Testis (tissue), 3 donors: Measurements from ENCODE around the gene ASB13. TPM values are rescaled to one million over a fixed set of nuclear protein-coding genes. Genes with fewer than 3 reads are reported as not detected.

ENCODE experiments used
- DNase-seq: peaks from one replicate; pipeline ENCODE4 v3.0.0-alpha.2; 2019
- H3K27ac ChIP-seq, 2 donors: fragments of 200-600 bp; sonication (generic); one replicate each; pipeline ENCODE4 v1.5.1; 2019
- H3K27me3 ChIP-seq: fragments of 200-600 bp; sonication (generic); one replicate; pipeline ENCODE4 v1.5.1; 2019
- H3K36me3 ChIP-seq: fragments of 200-600 bp; sonication (generic); one replicate; pipeline ENCODE4 v1.5.1; 2017; ENCODE audit warnings: low read depth; ENCODE audit errors: missing control alignments
- H3K4me1 ChIP-seq: fragments of 200-600 bp; sonication (generic); one replicate; pipeline ENCODE4 v1.5.1; 2019
- H3K4me3 ChIP-seq, 2 donors: fragments of 200-600 bp; sonication (generic); one replicate each; pipeline ENCODE4 v1.5.1; 2017 to 2019
- H3K9me3 ChIP-seq: fragments of 200-600 bp; sonication (generic); one replicate; pipeline ENCODE4 v1.5.1; 2017
- CTCF ChIP-seq, 3 experiments: fragments of 450-650 bp in 2 of 3; fragments of 200-600 bp in 1 of 3; sonication (generic) in 1 of 3; IDR thresholded peaks; one replicate each; pipeline ENCODE4 v1.5.1; 2016 to 2019; ENCODE audit warnings: antibody characterized with exemption in 3 of 3, mild to moderate bottlenecking in 2 of 3, moderate library complexity in 1 of 3
- POLR2A ChIP-seq: fragments of 450-650 bp; IDR thresholded peaks from one replicate; pipeline ENCODE4 v1.6.1; 2017; ENCODE audit warnings: antibody characterized with exemption, mild to moderate bottlenecking, moderate library complexity
- WGBS, 2 donors: methylation state at CpG; one replicate each; pipeline ENCODE4 v1.1.5; 2018; 5-methylcytosine and 5-hydroxymethylcytosine counted together
- intact Hi-C: fragments of 100-400 bp; cut with DNase I; formaldehyde crosslinking; loops from one replicate; pipeline ENCODE4 v1.15.1; 2023; ENCODE audit warnings: low total_unique reads
- polyA plus RNA-seq: library from polyadenylated mRNA; stranded (reverse); fragments of 350-450 nt; fragmentation: Illumina TruSeq; extraction: RNeasy Lipid Tissue Mini Kit (QIAGEN cat#74804); gene quantifications from one replicate; pipeline ENCODE4 v1.2.3, GENCODE V29; 2014; ENCODE audit warnings: low read depth, low replicate concordance; ENCODE audit not compliant: insufficient read depth
- total RNA-seq, 2 donors: library from RNA; depleted of rRNA; stranded (reverse); fragments of >200 nt; gene quantifications; one replicate each; pipeline ENCODE4 v1.2.3, GENCODE V29; 2016

The ASB13 gene
- total and polyA plus RNA-seq, 3 donors from 2014 or later, result 9.4 to 14.1 (median 12.3) TPM

- Histone ChIP-seq H3K27ac (no peak overlapping the region), H3K36me3 (no peaks in the 10 kb centered on the region), H3K27me3 (no peaks in the 10 kb centered on the region), H3K4me3 (no peak overlapping the region), H3K9me3 (no peaks in the 10 kb centered on the region), H3K4me1 (no peaks in the 10 kb centered on the region)
- no peak for DNase-seq
- intact Hi-C loops, result no loop called here
- no peak for TF ChIP-seq CTCF (IDR thresholded peaks at IDR 0.05)
- no peak for TF ChIP-seq POLR2A
- WGBS, 2 donors, result 80 to 89% methylated on average over 6 to 8 of the region's 8 CpGs
Observed at GRCh38 chr10:5592070-5592469, 74.3 kb downstream of the ASB13 start.

- no peak overlapping the region for H3K27ac ChIP-seq
- no peaks in the 10 kb centered on the region for H3K27me3 ChIP-seq
- intact Hi-C loops, result no loop called here
- no peaks in the 10 kb centered on the region for H3K9me3 ChIP-seq
- WGBS, 2 donors, result 85 to 88% methylated on average over 9 to 13 of the region's 14 CpGs
- DNase-seq, result no peak
- H3K4me1 ChIP-seq, result no peaks in the 10 kb centered on the region
- TF ChIP-seq POLR2A, result no peak
- no peak for TF ChIP-seq CTCF (IDR thresholded peaks at IDR 0.05)
- H3K4me3 ChIP-seq, result no peak overlapping the region
- H3K36me3 ChIP-seq, result no peaks in the 10 kb centered on the region
Observed at GRCh38 chr10:5591336-5591824, 75.0 kb downstream of the ASB13 start.

- Histone ChIP-seq H3K9me3 (no peaks in the 10 kb centered on the region), H3K4me1 (no peaks in the 10 kb centered on the region), H3K4me3 (no peak overlapping the region), H3K27ac (no peak overlapping the region), H3K27me3 (no peaks in the 10 kb centered on the region), H3K36me3 (no peaks in the 10 kb centered on the region)
- intact Hi-C loops, result no loop called here
- 87 to 88% methylated on average over 10 of the region's 10 CpGs for WGBS, 2 donors
- TF ChIP-seq CTCF (IDR thresholded peaks at IDR 0.05) (no peak), POLR2A (no peak)
- DNase-seq, result no peak
Observed at GRCh38 chr10:5590816-5591215, 75.6 kb downstream of the ASB13 start.

GRCh38 chr10:5589661-5590511, 76.5 kb downstream of the ASB13 start:
- H3K27ac ChIP-seq, result no peak overlapping the region
- DNase-seq, result no peak
- intact Hi-C loops, result no loop called here
- no peaks in the 10 kb centered on the region for H3K9me3 ChIP-seq
- H3K27me3 ChIP-seq, result no peaks in the 10 kb centered on the region
- H3K4me3 ChIP-seq, result no peak overlapping the region
- TF ChIP-seq CTCF (IDR thresholded peaks at IDR 0.05), result no peak
- no peak for TF ChIP-seq POLR2A
- no peaks in the 10 kb centered on the region for H3K36me3 ChIP-seq
- no peaks in the 10 kb centered on the region for H3K4me1 ChIP-seq
- 88% methylated on average over 15 to 16 of the region's 16 CpGs for WGBS, 2 donors
